GDM1 (cell line): Measurements from ENCODE around the gene C6orf47.
A peak's percentile ranks its signal among the peaks of the same experiment; 100 is the strongest.

Experiments
- DNase-seq: peaks from one replicate; lab custom pipeline; 2025; lab: John Stamatoyannopoulos, UW

The C6orf47 gene

DNA sequence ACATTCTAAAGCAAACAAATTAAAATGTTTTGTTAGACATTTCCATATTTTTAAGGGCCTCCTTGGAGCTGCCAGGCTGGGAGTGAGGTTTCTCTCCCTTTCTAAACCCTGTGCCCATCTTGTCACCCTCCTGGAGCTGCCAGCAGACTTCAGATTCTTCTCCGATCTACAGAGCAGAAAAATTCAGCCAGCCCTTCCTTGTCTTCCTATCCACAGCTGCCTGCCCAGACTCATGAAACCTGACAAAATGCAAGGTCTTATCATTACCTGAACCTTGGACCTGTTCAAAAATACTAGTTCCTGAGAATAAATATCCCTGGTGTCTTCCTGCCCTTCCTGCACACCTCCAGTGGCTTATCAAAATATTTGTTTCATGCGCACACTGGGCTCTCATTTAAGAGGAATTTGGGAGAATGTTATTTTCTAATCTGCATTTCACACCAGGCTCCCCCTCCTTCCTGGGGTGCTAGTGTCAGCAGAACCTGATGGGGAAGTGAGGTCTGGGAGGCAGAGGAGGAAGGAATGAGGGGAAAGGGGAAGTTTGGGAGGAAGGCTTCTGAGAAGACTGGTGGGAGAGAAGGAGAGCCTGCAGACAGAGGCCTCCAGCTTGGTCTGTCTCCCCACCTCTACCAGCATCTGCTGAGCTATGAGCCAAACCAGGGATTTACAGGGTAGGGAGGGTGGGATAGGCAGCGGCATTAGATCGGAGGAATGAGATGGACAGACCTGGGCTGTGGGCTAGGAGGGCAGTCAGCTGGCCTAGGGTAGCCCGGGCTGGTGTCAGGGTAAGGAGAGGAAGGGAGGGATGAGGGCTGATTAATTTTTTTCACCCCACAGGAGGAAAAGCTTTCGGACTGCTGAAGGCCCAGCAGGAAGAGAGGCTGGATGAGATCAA, 45.6 kb downstream of the C6orf47 start, which contains the start of gene AIF1:
AIF1 (plus strand) TSS at position 551 of the 895 bp plus-strand sequence; CDS start at position 647, 96 bp downstream.
- peak; percentile 79 for DNase-seq

- DNase-seq: no peak
Observed at GRCh38 chr6:31614075-31614619, 46.4 kb downstream of the C6orf47 start.

GRCh38 chr6:31610968-31611367, 49.6 kb downstream of the C6orf47 start:
- DNase-seq: no peak

DNA sequence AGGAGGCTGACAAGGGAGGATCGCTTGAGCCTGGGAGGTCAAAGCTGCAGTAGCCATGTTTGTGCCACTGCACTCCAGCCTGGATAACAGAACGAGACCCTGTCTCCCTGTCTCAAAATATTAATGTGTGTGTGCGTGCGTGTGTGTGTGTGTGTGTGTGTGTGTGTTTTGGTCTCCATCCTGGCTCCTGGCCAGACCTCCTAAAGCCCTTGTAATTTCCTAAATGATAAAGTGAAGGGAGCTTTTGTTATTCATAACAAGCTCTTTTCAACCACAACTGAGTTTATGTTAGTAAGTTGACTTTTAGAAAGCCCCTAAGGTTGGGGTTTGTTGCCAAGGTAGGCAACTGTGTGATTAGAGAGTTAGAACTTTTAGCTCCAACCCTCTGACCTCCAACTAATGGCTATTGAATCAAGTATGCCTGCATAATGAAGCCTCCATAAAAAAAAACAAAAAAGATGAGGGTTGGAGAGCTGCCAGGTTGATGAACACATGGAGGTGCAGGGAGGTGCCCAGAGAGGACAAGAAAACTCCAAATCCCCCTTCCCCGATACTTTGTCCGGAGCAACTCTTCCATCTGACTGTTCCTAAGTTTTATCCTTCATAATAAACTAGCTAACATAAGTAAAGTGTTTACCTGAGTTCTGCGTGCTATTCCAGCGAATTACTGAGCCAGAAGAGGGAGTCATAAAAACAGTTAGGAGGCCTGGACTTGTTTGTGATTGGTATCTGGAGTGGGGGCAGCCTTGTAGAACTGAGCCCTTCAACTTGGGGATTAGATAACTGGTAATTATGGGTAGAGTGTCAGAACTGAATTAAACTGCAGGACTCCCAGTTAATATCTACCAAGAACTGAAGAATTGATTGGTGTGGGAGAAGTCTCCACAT, 50.8 kb downstream of the C6orf47 start:
- DNase-seq: no peak
